ENCODE results near the gene LYSET. TPM values are rescaled to one million over a fixed set of nuclear protein-coding genes. Genes with fewer than 3 reads are reported as not detected.
"Not testable (repeated sequence)": the region's sequence is repeated elsewhere in the genome, so short reads cannot be mapped to it uniquely, and the experiment has no call there.

LYSET gene
- polyA plus RNA-seq, 1 of the 3 experiments (the other 2 are of a cell fraction), result 17.7 TPM

DNA sequence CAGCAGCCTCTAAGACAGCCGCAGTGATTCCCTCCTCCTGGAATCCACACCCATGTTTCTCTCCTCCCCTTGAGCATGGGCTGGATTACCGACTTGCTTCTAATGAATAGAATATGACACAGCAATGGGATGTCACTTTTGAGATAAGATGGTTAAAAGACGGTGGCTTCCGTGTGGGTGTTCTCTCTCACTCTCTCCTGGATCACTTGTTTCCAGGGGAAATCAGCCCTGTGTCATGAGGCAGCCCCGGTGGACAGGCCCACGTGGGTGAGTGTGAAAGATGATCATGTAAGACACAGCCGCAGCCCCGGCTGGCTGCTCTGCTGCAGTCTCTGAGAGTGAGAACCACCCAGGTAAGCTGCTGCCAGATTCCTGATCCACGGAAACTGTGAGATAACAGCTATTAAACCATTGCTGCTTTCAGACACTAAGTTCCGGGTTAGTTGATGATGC lies 11.1 kb upstream of the LYSET start:
- Histone ChIP-seq H3K4me3 (ENCODE audit: low read depth in 2 of 2, low read length in 1 of 2) (no peak overlapping the region), H3K9me3 (no peaks in the 10 kb centered on the region), H3K36me3 (replicated peaks in 1 of 2; ENCODE audit: control insufficient read depth in 1 of 2, insufficient read depth in 2 of 2, low read length in 1 of 2) (no peaks in the 10 kb centered on the region), H2AFZ (ENCODE audit: low read depth) (0 out of 2 replicates have a peak overlapping the region, but pooled peaks have one; percentile 44), H3F3A (replicated peaks; ENCODE audit: insufficient read depth) (no peaks in the 10 kb centered on the region), H3K27ac (ENCODE audit: low read depth in 2 of 2, low read length in 1 of 2) (no peak overlapping the region), H3K27me3 (ENCODE audit: insufficient read depth) (no peaks in the 10 kb centered on the region), H3K9me2 (no peaks in the 10 kb centered on the region), H3K79me2 (ENCODE audit: insufficient read depth) (no peaks in the 10 kb centered on the region), H3K4me2 (no peak overlapping the region), H4K20me1 (ENCODE audit: insufficient read depth) (no peaks in the 10 kb centered on the region), H3K4me1 (ENCODE audit: control insufficient read depth in 1 of 2, insufficient read depth in 2 of 2, low read depth in 1 of 2, low read length in 1 of 2) (peaks cover 0 to 3% of the 10 kb centered on the region in 2 experiments; a peak in 1 of 4 replicates), H3K9ac (no peak overlapping the region)
- ChIA-PET CTCF (interaction anchor here (1.3 to 2.0 kb wide), 2 partner anchors 10 to 222 kb away, joined by 4 to 6 read pairs; partner anchors contain the start of gene MOAP1), POLR2A (no interaction called here)
- WGBS (ENCODE audit: low lambda C conversion rate), result 39% methylated on average over 10 of the region's 10 CpGs
- DNase-seq, result peak; percentile 44
- TF ChIP-seq GABPA (IDR thresholded peaks at IDR 0.05; ENCODE audit: low read depth) (no peak), TCF12 (IDR thresholded peaks at IDR 0.05) (no peak), RFX5 (IDR thresholded peaks at IDR 0.05; ENCODE audit: low read length) (peak; percentile 95), JUND (IDR thresholded peaks at IDR 0.05) (no peak), MXI1 (IDR thresholded peaks at IDR 0.05; ENCODE audit: low read depth, low read length) (peak; percentile 79), NRF1 (IDR thresholded peaks at IDR 0.05; ENCODE audit: low read depth, low read length) (no peak)
- TF ChIP-seq, protein P1, sequence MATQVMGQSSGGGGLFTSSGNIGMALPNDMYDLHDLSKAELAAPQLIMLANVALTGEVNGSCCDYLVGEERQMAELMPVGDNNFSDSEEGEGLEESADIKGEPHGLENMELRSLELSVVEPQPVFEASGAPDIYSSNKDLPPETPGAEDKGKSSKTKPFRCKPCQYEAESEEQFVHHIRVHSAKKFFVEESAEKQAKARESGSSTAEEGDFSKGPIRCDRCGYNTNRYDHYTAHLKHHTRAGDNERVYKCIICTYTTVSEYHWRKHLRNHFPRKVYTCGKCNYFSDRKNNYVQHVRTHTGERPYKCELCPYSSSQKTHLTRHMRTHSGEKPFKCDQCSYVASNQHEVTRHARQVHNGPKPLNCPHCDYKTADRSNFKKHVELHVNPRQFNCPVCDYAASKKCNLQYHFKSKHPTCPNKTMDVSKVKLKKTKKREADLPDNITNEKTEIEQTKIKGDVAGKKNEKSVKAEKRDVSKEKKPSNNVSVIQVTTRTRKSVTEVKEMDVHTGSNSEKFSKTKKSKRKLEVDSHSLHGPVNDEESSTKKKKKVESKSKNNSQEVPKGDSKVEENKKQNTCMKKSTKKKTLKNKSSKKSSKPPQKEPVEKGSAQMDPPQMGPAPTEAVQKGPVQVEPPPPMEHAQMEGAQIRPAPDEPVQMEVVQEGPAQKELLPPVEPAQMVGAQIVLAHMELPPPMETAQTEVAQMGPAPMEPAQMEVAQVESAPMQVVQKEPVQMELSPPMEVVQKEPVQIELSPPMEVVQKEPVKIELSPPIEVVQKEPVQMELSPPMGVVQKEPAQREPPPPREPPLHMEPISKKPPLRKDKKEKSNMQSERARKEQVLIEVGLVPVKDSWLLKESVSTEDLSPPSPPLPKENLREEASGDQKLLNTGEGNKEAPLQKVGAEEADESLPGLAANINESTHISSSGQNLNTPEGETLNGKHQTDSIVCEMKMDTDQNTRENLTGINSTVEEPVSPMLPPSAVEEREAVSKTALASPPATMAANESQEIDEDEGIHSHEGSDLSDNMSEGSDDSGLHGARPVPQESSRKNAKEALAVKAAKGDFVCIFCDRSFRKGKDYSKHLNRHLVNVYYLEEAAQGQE (IDR thresholded peaks at IDR 0.05; ENCODE audit: low read depth, low read length), result no peak
- TF ChIP-seq, protein P2, sequence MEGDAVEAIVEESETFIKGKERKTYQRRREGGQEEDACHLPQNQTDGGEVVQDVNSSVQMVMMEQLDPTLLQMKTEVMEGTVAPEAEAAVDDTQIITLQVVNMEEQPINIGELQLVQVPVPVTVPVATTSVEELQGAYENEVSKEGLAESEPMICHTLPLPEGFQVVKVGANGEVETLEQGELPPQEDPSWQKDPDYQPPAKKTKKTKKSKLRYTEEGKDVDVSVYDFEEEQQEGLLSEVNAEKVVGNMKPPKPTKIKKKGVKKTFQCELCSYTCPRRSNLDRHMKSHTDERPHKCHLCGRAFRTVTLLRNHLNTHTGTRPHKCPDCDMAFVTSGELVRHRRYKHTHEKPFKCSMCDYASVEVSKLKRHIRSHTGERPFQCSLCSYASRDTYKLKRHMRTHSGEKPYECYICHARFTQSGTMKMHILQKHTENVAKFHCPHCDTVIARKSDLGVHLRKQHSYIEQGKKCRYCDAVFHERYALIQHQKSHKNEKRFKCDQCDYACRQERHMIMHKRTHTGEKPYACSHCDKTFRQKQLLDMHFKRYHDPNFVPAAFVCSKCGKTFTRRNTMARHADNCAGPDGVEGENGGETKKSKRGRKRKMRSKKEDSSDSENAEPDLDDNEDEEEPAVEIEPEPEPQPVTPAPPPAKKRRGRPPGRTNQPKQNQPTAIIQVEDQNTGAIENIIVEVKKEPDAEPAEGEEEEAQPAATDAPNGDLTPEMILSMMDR (IDR thresholded peaks at IDR 0.05), result no peak

DNA sequence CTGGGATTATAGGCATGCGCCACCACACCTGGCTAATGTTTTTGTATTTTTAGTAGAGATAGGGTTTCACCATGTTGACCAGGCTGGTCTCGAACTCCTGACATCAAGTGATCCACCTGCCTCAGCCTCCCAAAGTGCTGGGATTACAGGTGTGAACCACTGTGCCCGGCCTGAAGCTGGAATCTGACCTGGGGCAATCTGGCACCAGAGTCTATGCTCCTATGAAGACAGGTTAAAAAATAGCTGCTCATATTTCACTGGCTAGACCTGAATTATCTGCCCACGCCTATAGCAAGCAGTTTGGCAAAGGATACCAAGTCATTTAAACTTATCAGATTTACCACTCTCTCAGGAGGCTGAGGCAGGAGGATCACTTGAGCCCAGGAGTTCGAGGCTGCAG lies 10.4 kb upstream of the LYSET start:
- H3K4me2 ChIP-seq; H3F3A ChIP-seq (replicated peaks; ENCODE audit: insufficient read depth); POLR2A ChIA-PET; H3K27ac ChIP-seq (ENCODE audit: low read depth in 2 of 2, low read length in 1 of 2); H3K9ac ChIP-seq; H2AFZ ChIP-seq (ENCODE audit: low read depth); H3K4me3 ChIP-seq (ENCODE audit: low read depth in 2 of 2, low read length in 1 of 2); DNase-seq; H3K9me3 ChIP-seq; H3K27me3 ChIP-seq (ENCODE audit: insufficient read depth); H3K9me2 ChIP-seq; H3K36me3 ChIP-seq (replicated peaks in 1 of 2; ENCODE audit: control insufficient read depth in 1 of 2, insufficient read depth in 2 of 2, low read length in 1 of 2); H3K4me1 ChIP-seq (ENCODE audit: control insufficient read depth in 1 of 2, insufficient read depth in 2 of 2, low read depth in 1 of 2, low read length in 1 of 2); H4K20me1 ChIP-seq (ENCODE audit: insufficient read depth); H3K79me2 ChIP-seq (ENCODE audit: insufficient read depth): not testable (repeated sequence)
- CTCF ChIA-PET, result interaction anchor here (0.9 to 1.0 kb wide), 3 partner anchors 9 to 61 kb away, joined by 3 to 4 read pairs (median 3); no protein-coding TSS in a partner anchor
- WGBS (ENCODE audit: low lambda C conversion rate), result 56% methylated on average over 4 of the region's 5 CpGs
